HepG2 (cell line): Measurements from ENCODE around the gene DPH7. TPM values are rescaled to one million over a fixed set of nuclear protein-coding genes. Genes with fewer than 3 reads are reported as not detected.

Experiments used
- ATAC-seq: fragments of 200-7000 bp; cut with Tn5 transposase; 3 replicates; pipeline ENCODE4 v1.9.1; 2020; ENCODE audit warnings: mild to moderate bottlenecking, moderate library complexity
- BruUV-seq: library from RNA; stranded (reverse); fragments of 400-500 nt; replicated peaks from 2 replicates; lab custom pipeline; 2021; lab: Mats Ljungman, UMichigan
- CTCF ChIA-PET: fragments of 300-600 bp; formaldehyde crosslinking; extraction: SDS; loops from one replicate; lab custom pipeline; 2021; ENCODE audit warnings: low total read pairs, inconsistent platforms, low intra/inter-chr PET ratio; lab: Yijun Ruan, JAX
- POLR2A ChIA-PET: fragments of 350-600 bp; sonication (Branson Sonifier 250); formaldehyde crosslinking; loops from one replicate; lab custom pipeline; 2020; ENCODE audit warnings: antibody characterized with exemption, inconsistent platforms; lab: Yijun Ruan, JAX
- DNase-seq: peaks from one replicate; pipeline ENCODE4 v3.0.0-alpha.2; 2015; ENCODE audit warnings: low spot score
- FAIRE-seq: peaks from 3 replicates; lab custom pipeline; 2011; peaks lifted over from hg19 to GRCh38; lab: Jason Lieb, UNC
- H2AFZ ChIP-seq: one replicate; pipeline ENCODE4 v1.6.1; 2011; ENCODE audit warnings: low read length, inconsistent platforms
- H3K27ac ChIP-seq: fragments of 300-600 bp; 3 replicates; pipeline ENCODE4 v1.8.0; 2011; ENCODE audit warnings: mixed run types, mild to moderate bottlenecking, mixed read lengths, low read length, inconsistent platforms; ENCODE audit not compliant: insufficient read depth; ENCODE audit errors: extremely low read length
- H3K27me3 ChIP-seq, 2 experiments: fragments of 200-600 bp in 1 of 2; 2 replicates in 1 of 2; 3 replicates in 1 of 2; pipeline versions ENCODE4 v1.6.0 to v1.8.0; 2011; ENCODE audit warnings: low read length in 2 of 2, mild to moderate bottlenecking in 2 of 2, moderate library complexity in 2 of 2, inconsistent platforms in 1 of 2; ENCODE audit not compliant: insufficient read depth in 2 of 2, control insufficient read depth in 1 of 2
- H3K36me3 ChIP-seq, 2 experiments: fragments of 200-600 bp in 1 of 2; replicated peaks in 1 of 2; 2 replicates in 1 of 2; 3 replicates in 1 of 2; pipeline versions ENCODE4 v1.5.1 to v1.8.0; 2011; ENCODE audit warnings: low read length in 2 of 2, inconsistent platforms in 1 of 2; ENCODE audit not compliant: insufficient read depth in 2 of 2, control insufficient read depth in 1 of 2
- H3K4me1 ChIP-seq: 2 replicates; pipeline ENCODE4 v1.5.1; 2012; ENCODE audit warnings: low read length, inconsistent platforms; ENCODE audit not compliant: insufficient read depth
- H3K4me2 ChIP-seq: 2 replicates; pipeline ENCODE4 v1.6.0; 2011; ENCODE audit warnings: low read depth, low read length, inconsistent platforms
- H3K4me3 ChIP-seq, 3 experiments: fragments of 200-600 bp in 1 of 3; sonication (generic), shearing (Covaris generic) in 1 of 3; replicated peaks in 1 of 3; 2 replicates each; pipeline ENCODE4 v1.5.1; 2011 to 2016; ENCODE audit warnings: low read length in 3 of 3, inconsistent platforms in 2 of 3, low read depth in 2 of 3, mild to moderate bottlenecking in 2 of 3, control low read depth in 1 of 3, mixed read lengths in 1 of 3; ENCODE audit not compliant: insufficient read depth in 1 of 3
- H3K79me2 ChIP-seq: one replicate; pipeline ENCODE4 v1.6.1; 2011; ENCODE audit warnings: low read length, inconsistent platforms; ENCODE audit not compliant: insufficient read depth
- H3K9ac ChIP-seq: 2 replicates; pipeline ENCODE4 v1.6.0; 2011; ENCODE audit warnings: mild to moderate bottlenecking, low read depth, low read length, inconsistent platforms; ENCODE audit not compliant: insufficient read depth
- H3K9me3 ChIP-seq: 2 replicates; pipeline ENCODE4 v1.5.1; 2012; ENCODE audit warnings: mild to moderate bottlenecking, low read length
- H4K20me1 ChIP-seq: 2 replicates; pipeline ENCODE4 v1.6.0; 2011; ENCODE audit warnings: inconsistent platforms, mild to moderate bottlenecking, low read length, moderate library complexity; ENCODE audit not compliant: insufficient read depth
- AGO2 ChIP-seq: fragments of 200-400 bp; formaldehyde crosslinking; optimal IDR thresholded peaks from 2 replicates; pipeline ENCODE3; 2017; ENCODE audit warnings: mild to moderate bottlenecking, low read depth, low read length, moderate library complexity
- FOXC1 ChIP-seq: sonication (generic); formaldehyde crosslinking; IDR thresholded peaks from 2 replicates; pipeline ENCODE4 v1.8.0; 2022; ENCODE audit warnings: mild to moderate bottlenecking, missing genetic modification reagents, borderline replicate concordance
- POGZ ChIP-seq: sonication (generic); formaldehyde crosslinking; IDR thresholded peaks from 2 replicates; pipeline ENCODE4 v1.4.0; 2020; ENCODE audit warnings: mild to moderate bottlenecking, missing genetic modification reagents
- RBM39 ChIP-seq: fragments of 200-400 bp; formaldehyde crosslinking; IDR thresholded peaks from one replicate; pipeline ENCODE4 v1.6.1; 2018; ENCODE audit warnings: antibody characterized with exemption, mild to moderate bottlenecking, low read depth, low read length; ENCODE audit not compliant: poor library complexity, severe bottlenecking
- SMARCE1 ChIP-seq: fragments of 450-650 bp; IDR thresholded peaks from 2 replicates; pipeline ENCODE4 v1.6.1; 2017; ENCODE audit warnings: borderline replicate concordance
- SSRP1 ChIP-seq: IDR thresholded peaks from 2 replicates; pipeline ENCODE4 v1.6.1; 2016; ENCODE audit warnings: control low read depth
- ZC3H13 ChIP-seq: sonication (generic); formaldehyde crosslinking; IDR thresholded peaks from 2 replicates; pipeline ENCODE4 v1.8.1; 2023; ENCODE audit warnings: mild to moderate bottlenecking, missing genetic modification reagents, moderate library complexity
- ZNF138 ChIP-seq: sonication (generic); formaldehyde crosslinking; IDR thresholded peaks from 2 replicates; pipeline ENCODE4 v1.5.0; 2020; ENCODE audit warnings: mild to moderate bottlenecking, low read depth, missing genetic modification reagents
- ZNF207 ChIP-seq: fragments of 450-650 bp; IDR thresholded peaks from 2 replicates; pipeline ENCODE4 v1.6.1; 2016; ENCODE audit warnings: antibody characterized with exemption, borderline replicate concordance
- ZNF703 ChIP-seq: sonication (generic); formaldehyde crosslinking; IDR thresholded peaks from 2 replicates; pipeline ENCODE4 v1.5.1; 2020; ENCODE audit warnings: missing genetic modification reagents, mild to moderate bottlenecking, moderate library complexity, borderline replicate concordance
- WGBS: methylation state at CpG from one replicate; pipeline ENCODE4 v1.1.6; 2017; ENCODE audit warnings: low lambda C conversion rate; 5-methylcytosine and 5-hydroxymethylcytosine counted together
- in situ Hi-C: cut with HindIII; loops from 2 replicates; pipeline ENCODE4 v1.10.0; 2017; ENCODE audit warnings: low pct_unique_long_range_greater_than_20kb; ENCODE audit not compliant: extremely low pct_ligation_motif_present
- intact Hi-C: fragments of 100-400 bp; cut with micrococcal nuclease; formaldehyde crosslinking; loops from one replicate; pipeline ENCODE4 v1.10.0; 2022; ENCODE audit not compliant: unreplicated experiment
- polyA plus RNA-seq, 8 experiments: library from polyadenylated mRNA; depleted of rRNA in 3 of 8; stranded (reverse) in 7 of 8; unstranded in 1 of 8; fragments of >200 nt; fragmentation: Illumina TruSeq in 4 of 8; extraction: Trizol in 4 of 8; gene quantifications; 2 replicates each; pipeline versions ENCODE4 v1.2.1 to v1.2.3, GENCODE V29; 2011 to 2016; ENCODE audit warnings: low read depth in 4 of 8, missing spikeins in 1 of 8, mixed read lengths in 1 of 8; ENCODE audit not compliant: insufficient read depth in 1 of 8
- total RNA-seq, 5 experiments: library from RNA; depleted of rRNA; stranded (reverse); fragments of >200 nt; fragmentation: Illumina TruSeq; extraction: Trizol; gene quantifications; 2 replicates each; pipeline ENCODE4 v1.2.3, GENCODE V29; 2016; ENCODE audit warnings: low read depth in 1 of 5
- TF ChIP-seq, protein P1 (sequence below), 2 experiments: IDR thresholded peaks; 2 replicates each; pipeline ENCODE4 v1.6.1; 2011 to 2012; ENCODE audit warnings: low read length in 2 of 2, borderline replicate concordance in 1 of 2, low read depth in 1 of 2, mild to moderate bottlenecking in 1 of 2, moderate library complexity in 1 of 2

Gene DPH7
- total and polyA plus RNA-seq, 2 of the 13 experiments (the other 11 are each of a cell fraction or from before 2014, with no cell fraction given) = 27.6 to 31.6 TPM

DNA sequence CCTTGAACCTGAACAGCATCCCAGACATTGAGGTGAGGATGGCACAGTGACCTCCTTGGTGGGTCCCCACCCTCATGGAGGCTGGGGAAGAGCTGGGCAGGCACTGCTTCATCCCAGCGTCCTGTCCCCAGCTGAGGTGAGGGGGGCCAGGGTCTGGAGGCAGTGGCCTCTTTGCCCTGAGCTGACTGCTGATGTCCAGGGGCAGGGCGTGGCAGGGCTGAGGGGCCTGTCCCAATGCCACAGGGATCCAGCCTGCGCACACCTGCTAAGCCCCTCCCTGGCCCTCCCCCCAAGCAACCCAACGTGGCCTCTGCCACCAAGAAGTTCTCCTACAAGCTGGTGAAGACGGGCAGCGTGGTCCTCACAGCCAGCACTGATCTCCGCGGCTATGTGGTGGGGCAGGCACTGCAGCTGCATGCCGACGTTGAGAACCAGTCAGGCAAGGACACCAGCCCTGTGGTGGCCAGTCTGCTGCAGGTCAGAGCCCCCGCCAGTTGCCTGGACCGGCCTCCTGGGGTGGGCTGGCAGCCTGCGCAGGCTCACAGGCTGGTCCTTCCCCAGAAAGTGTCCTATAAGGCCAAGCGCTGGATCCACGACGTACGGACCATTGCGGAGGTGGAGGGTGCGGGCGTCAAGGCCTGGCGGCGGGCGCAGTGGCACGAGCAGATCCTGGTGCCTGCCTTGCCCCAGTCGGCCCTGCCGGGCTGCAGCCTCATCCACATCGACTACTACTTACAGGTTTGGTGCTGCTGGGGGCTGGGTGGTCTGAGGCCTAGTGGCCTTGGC is 35.2 kb upstream of the DPH7 start:
- intact Hi-C loops = no loop called here
- no peak for DNase-seq
- no peaks in the 10 kb centered on the region; a peak in 1 of 5 replicates for H3K27me3 ChIP-seq
- no TSS peak for BruUV-seq
- no peak overlapping the region for H3K4me3 ChIP-seq
- FAIRE-seq = no peak
- H3K36me3 ChIP-seq = peaks cover 3 to 13% of the 10 kb centered on the region in 2 experiments; a peak in 4 of 5 replicates
- H3K79me2 ChIP-seq = peaks cover 24% of the 10 kb centered on the region
- WGBS = 95% methylated on average over 20 of the region's 27 CpGs
- no peak overlapping the region for H3K27ac ChIP-seq
- ChIA-PET CTCF (no interaction called here), POLR2A (interaction anchor here (0.7 kb wide), 1 partner anchor 23 kb away, joined by 4 read pairs; the partner anchor contains the start of gene ZMYND19)
- peak; percentile 31 for TF ChIP-seq AGO2
- TF ChIP-seq ZC3H13 (CRISPR knock-in tag) = 0 out of 2 replicates have a peak, but pooled peaks have one; percentile 5
- no peak for TF ChIP-seq SSRP1 (CRISPR knock-in tag)
- TF ChIP-seq POGZ = no peak
- TF ChIP-seq ZNF703 (CRISPR knock-in tag) = no peak
- TF ChIP-seq ZNF207 = no peak
- TF ChIP-seq ZNF138 (CRISPR knock-in tag) = 0 out of 2 replicates have a peak, but pooled peaks have one; percentile 26
- TF ChIP-seq, protein P1, sequence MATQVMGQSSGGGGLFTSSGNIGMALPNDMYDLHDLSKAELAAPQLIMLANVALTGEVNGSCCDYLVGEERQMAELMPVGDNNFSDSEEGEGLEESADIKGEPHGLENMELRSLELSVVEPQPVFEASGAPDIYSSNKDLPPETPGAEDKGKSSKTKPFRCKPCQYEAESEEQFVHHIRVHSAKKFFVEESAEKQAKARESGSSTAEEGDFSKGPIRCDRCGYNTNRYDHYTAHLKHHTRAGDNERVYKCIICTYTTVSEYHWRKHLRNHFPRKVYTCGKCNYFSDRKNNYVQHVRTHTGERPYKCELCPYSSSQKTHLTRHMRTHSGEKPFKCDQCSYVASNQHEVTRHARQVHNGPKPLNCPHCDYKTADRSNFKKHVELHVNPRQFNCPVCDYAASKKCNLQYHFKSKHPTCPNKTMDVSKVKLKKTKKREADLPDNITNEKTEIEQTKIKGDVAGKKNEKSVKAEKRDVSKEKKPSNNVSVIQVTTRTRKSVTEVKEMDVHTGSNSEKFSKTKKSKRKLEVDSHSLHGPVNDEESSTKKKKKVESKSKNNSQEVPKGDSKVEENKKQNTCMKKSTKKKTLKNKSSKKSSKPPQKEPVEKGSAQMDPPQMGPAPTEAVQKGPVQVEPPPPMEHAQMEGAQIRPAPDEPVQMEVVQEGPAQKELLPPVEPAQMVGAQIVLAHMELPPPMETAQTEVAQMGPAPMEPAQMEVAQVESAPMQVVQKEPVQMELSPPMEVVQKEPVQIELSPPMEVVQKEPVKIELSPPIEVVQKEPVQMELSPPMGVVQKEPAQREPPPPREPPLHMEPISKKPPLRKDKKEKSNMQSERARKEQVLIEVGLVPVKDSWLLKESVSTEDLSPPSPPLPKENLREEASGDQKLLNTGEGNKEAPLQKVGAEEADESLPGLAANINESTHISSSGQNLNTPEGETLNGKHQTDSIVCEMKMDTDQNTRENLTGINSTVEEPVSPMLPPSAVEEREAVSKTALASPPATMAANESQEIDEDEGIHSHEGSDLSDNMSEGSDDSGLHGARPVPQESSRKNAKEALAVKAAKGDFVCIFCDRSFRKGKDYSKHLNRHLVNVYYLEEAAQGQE (IDR thresholded peaks at IDR 0.05; ENCODE audit: borderline replicate concordance in 1 of 2, low read depth in 1 of 2, low read length in 2 of 2) = no peak
- TF ChIP-seq SMARCE1 = no peak
- TF ChIP-seq RBM39 = peak; percentile 15
- no peak for TF ChIP-seq FOXC1 (CRISPR knock-in tag)
- no peak overlapping the region for H2AFZ ChIP-seq
- no peak for ATAC-seq
- no peak overlapping the region for H3K9ac ChIP-seq
- in situ Hi-C loops = no loop called here
- no peak overlapping the region for H3K4me2 ChIP-seq
- peaks cover 2% of the 10 kb centered on the region; the same call in 1 of the 2 replicates for H4K20me1 ChIP-seq
- peaks cover 53% of the 10 kb centered on the region for H3K4me1 ChIP-seq
- no peaks in the 10 kb centered on the region for H3K9me3 ChIP-seq
